Measurements from ENCODE around the gene ZBTB21. TPM values are rescaled to one million over a fixed set of nuclear protein-coding genes. Genes with fewer than 3 reads are reported as not detected.
"Not testable (repeated sequence)": the region's sequence is repeated elsewhere in the genome, so short reads cannot be mapped to it uniquely, and the experiment has no call there.

Gene ZBTB21
- total RNA-seq, 1 donor from 2014 or later: 17.8 TPM

GRCh38 chr21:42003051-42003461 is 7.1 kb downstream of the ZBTB21 start:
- no peak for TF ChIP-seq CTCF (IDR thresholded peaks at IDR 0.05)
- Histone ChIP-seq H3K4me1 (no peaks in the 10 kb centered on the region), H3K36me3 (peaks cover 27% of the 10 kb centered on the region), H3K4me3 (no peak overlapping the region), H3K27ac (no peak overlapping the region), H3K27me3 (no peaks in the 10 kb centered on the region), H3K9me3 (no peaks in the 10 kb centered on the region)
- intact Hi-C loops (cut with DNase I): no loop called here
- peak; percentile 67 for ATAC-seq
- peak; percentile 60 for DNase-seq

DNA sequence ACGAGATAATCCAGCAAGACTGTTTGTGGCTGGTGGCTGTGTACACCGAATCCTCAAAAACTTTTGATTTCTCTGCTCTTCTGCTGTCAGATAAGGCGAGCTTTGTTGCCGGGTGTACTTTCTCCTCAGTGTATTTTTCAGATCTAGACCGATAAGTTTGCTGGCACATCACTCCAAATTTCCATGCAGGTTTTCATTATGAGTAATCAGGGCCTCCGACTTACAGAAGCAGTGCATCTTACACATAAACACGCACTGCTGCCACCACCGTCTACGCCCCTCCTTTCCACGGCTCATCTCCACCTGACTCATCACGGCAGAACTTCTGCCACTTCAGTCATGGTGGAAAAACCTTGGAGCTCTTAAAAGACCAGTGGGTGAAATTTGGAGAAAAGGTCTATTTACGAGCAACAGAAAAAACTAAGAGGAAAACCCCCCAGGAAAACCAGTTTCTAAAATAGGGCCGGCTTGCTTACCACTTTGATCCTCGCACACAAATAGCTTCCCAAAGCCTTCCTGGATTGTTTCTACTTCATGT is 7.7 kb downstream of the ZBTB21 start:
- Histone ChIP-seq H3K9me3 (no peaks in the 10 kb centered on the region), H3K4me1 (no peaks in the 10 kb centered on the region), H3K27ac (no peak overlapping the region), H3K27me3 (no peaks in the 10 kb centered on the region), H3K4me3 (no peak overlapping the region), H3K36me3 (peaks cover 22% of the 10 kb centered on the region)
- no peak for TF ChIP-seq CTCF (IDR thresholded peaks at IDR 0.05)
- DNase-seq (no peak), ATAC-seq (no peak)
- intact Hi-C loops (cut with DNase I): no loop called here

DNA sequence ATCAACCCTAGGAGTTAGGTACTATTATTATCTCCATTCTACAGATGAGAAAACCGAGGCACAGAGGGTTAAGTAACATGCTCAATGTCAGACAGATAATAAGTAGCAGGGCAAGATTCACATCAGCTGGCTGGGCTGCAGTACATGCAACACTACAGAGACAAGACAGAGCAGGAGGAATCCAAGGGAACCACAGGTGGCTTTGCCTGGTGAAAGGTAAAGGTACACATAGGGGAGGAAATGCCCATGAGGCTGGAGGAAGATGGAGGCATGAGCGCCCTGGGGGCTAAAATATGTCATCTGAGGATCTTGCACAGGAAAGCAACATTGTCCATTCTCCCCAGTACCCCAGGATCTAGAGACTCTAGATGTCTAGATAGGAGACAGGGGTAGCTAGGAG is 8.4 kb downstream of the ZBTB21 start:
- no peak overlapping the region for H3K27ac ChIP-seq
- no peak overlapping the region for H3K4me3 ChIP-seq
- H3K27me3 ChIP-seq: no peaks in the 10 kb centered on the region
- intact Hi-C loops (cut with DNase I): no loop called here
- H3K9me3 ChIP-seq: no peaks in the 10 kb centered on the region
- TF ChIP-seq CTCF (IDR thresholded peaks at IDR 0.05): no peak
- no peak for ATAC-seq
- no peaks in the 10 kb centered on the region for H3K4me1 ChIP-seq
- DNase-seq: no peak
- H3K36me3 ChIP-seq: peaks cover 21% of the 10 kb centered on the region

DNA sequence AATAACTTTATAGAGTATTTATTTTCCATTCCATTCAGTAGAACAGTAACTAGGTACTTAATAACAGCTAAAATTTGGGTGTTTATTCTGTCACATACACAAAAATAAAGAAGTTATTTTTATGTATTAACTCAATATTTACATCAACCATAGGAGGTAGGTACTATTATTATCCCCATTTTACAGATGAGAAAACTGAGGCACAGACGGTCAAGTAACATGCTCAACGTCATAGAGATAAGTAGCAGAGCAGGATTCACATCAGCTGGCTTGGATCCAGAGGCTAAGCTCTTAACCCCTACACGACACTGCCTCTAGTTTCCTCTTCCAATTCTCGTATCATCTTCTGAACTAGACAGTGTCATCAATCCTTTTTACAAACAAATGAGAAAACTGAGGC is 9.3 kb downstream of the ZBTB21 start:
- TF ChIP-seq CTCF (IDR thresholded peaks at IDR 0.05): no peak
- peaks cover 21% of the 10 kb centered on the region for H3K36me3 ChIP-seq
- H3K9me3 ChIP-seq: no peaks in the 10 kb centered on the region
- intact Hi-C loops (cut with DNase I): no loop called here
- DNase-seq (no peak), ATAC-seq (no peak)
- H3K27ac ChIP-seq: no peak overlapping the region
- no peak overlapping the region for H3K4me3 ChIP-seq
- no peaks in the 10 kb centered on the region for H3K27me3 ChIP-seq
- H3K4me1 ChIP-seq: no peaks in the 10 kb centered on the region

DNA sequence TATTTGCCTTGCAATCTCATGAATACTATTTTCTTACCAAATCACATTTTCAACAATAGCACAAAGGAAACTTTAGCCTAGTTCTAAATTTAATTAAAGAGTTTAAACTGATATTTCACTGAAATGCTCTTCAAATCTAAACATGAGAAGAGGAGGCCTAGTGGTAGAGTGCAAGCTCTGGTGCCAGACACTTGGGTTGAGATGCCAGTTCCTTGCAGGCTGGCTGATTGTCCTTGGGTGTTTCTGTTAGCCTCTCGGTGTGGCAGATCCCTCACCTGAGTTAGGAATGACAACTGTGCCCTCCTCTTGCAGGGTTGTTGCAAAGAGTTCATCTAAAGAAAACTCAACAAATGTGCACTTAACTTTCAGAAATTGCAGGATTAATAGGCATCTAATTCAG is 12.5 kb downstream of the ZBTB21 start:
- no peaks in the 10 kb centered on the region for H3K9me3 ChIP-seq
- H3K4me1 ChIP-seq: no peaks in the 10 kb centered on the region
- TF ChIP-seq CTCF (IDR thresholded peaks at IDR 0.05): no peak
- H3K36me3 ChIP-seq: peaks cover 36% of the 10 kb centered on the region
- intact Hi-C loops (cut with DNase I): no loop called here
- ATAC-seq (no peak), DNase-seq (no peak)
- H3K4me3 ChIP-seq: no peak overlapping the region
- H3K27me3 ChIP-seq: no peaks in the 10 kb centered on the region
- no peak overlapping the region for H3K27ac ChIP-seq

DNA sequence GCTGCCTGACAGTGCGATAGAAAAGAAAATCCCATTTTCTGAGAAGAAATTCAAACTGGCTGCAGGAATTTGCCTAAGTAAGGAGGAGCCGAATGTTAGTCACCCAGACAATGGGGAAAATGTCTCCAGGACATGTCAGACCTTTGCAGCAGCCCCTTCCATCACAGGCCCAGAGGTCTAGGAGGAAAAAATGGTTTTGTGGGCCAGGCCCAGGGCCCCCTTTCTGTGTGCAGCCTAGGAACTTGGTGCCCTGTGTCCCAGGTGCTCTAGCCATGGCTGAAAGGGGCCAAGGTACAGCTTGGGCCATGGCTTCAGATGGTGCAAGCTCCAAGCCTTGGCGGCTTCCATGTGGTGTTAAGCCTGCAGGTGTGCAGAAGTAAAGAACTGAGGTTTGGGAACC is 14.6 kb downstream of the ZBTB21 start:
- intact Hi-C loops (cut with DNase I): no loop called here
- Histone ChIP-seq H3K27ac (no peak overlapping the region), H3K36me3 (peaks cover 45% of the 10 kb centered on the region), H3K9me3 (no peaks in the 10 kb centered on the region), H3K4me1 (no peaks in the 10 kb centered on the region), H3K4me3 (no peak overlapping the region), H3K27me3 (no peaks in the 10 kb centered on the region)
- DNase-seq: no peak
- TF ChIP-seq CTCF (IDR thresholded peaks at IDR 0.05): no peak
- ATAC-seq: no peak

GRCh38 chr21:41994613-41995012 is 15.5 kb downstream of the ZBTB21 start:
- ATAC-seq; intact Hi-C loops (cut with DNase I); H3K4me1 ChIP-seq: not testable (repeated sequence)

More at GRCh38 chr21:41994613-41995012, 15.5 kb downstream of the ZBTB21 start:
- not testable (repeated sequence) for H3K27ac ChIP-seq, H3K27me3 ChIP-seq, H3K9me3 ChIP-seq, DNase-seq, H3K4me3 ChIP-seq
- peaks cover 41% of the 10 kb centered on the region for H3K36me3 ChIP-seq

Data from upper lobe of right lung (tissue), 1 donor.